Spleen (tissue), 11 donors: ENCODE data around the gene SBSN. TPM values are rescaled to one million over a fixed set of nuclear protein-coding genes. Genes with fewer than 3 reads are reported as not detected.

ENCODE experiments used
- DNase-seq: peaks from one replicate; pipeline ENCODE4 v3.0.0-alpha.2; 2020
- H3K27ac ChIP-seq, 8 donors: fragments of 200-600 bp; sonication (generic) in 7 of 8; 1 replicate in 4 of 8; 2 replicates in 4 of 8; pipeline versions ENCODE4 v1.5.0 to v1.8.0; 2016 to 2021; ENCODE audit warnings: inconsistent platforms in 4 of 8, mild to moderate bottlenecking in 4 of 8, moderate library complexity in 1 of 8
- H3K27me3 ChIP-seq, 7 donors: fragments of 200-600 bp; sonication (generic) in 6 of 7; replicated peaks in 1 of 7; 1 replicate in 4 of 7; 2 replicates in 3 of 7; pipeline versions ENCODE4 v1.5.0 to v1.8.0; 2016 to 2021; ENCODE audit warnings: inconsistent platforms in 3 of 7, mild to moderate bottlenecking in 1 of 7
- H3K36me3 ChIP-seq, 6 donors: fragments of 200-600 bp; sonication (generic) in 5 of 6; 1 replicate in 4 of 6; 2 replicates in 2 of 6; pipeline versions ENCODE4 v1.5.0 to v1.8.0; 2016 to 2021; ENCODE audit warnings: inconsistent platforms in 2 of 6
- H3K4me1 ChIP-seq, 6 donors: fragments of 200-600 bp; sonication (generic) in 5 of 6; 1 replicate in 3 of 6; 2 replicates in 3 of 6; pipeline versions ENCODE4 v1.5.0 to v1.8.0; 2016 to 2021; ENCODE audit warnings: inconsistent platforms in 3 of 6
- H3K4me3 ChIP-seq, 8 donors: fragments of 200-600 bp; sonication (generic) in 7 of 8; 1 replicate in 4 of 8; 2 replicates in 4 of 8; pipeline versions ENCODE4 v1.5.0 to v1.8.0; 2016 to 2021; ENCODE audit warnings: inconsistent platforms in 4 of 8, mild to moderate bottlenecking in 4 of 8, moderate library complexity in 2 of 8
- H3K9me3 ChIP-seq, 8 donors: fragments of 200-600 bp; sonication (generic) in 7 of 8; 1 replicate in 4 of 8; 2 replicates in 4 of 8; pipeline versions ENCODE4 v1.5.0 to v1.8.0; 2016 to 2021; ENCODE audit warnings: inconsistent platforms in 4 of 8
- CTCF ChIP-seq, 11 experiments: fragments of 200-600 bp in 7 of 11; fragments of 450-650 bp in 4 of 11; sonication (generic) in 4 of 11; IDR thresholded peaks in 8 of 11; conservative IDR thresholded peaks in 3 of 11; 1 replicate in 7 of 11; 2 replicates in 4 of 11; pipeline versions ENCODE4 v1.4.0 to v1.8.0; 2016 to 2021; ENCODE audit warnings: antibody characterized with exemption in 11 of 11, inconsistent platforms in 4 of 11, mild to moderate bottlenecking in 1 of 11
- POLR2A ChIP-seq, 3 donors: fragments of 450-650 bp; IDR thresholded peaks; one replicate each; pipeline ENCODE4 v1.5.1; 2017; ENCODE audit warnings: antibody characterized with exemption in 3 of 3, mild to moderate bottlenecking in 1 of 3
- POLR2AphosphoS5 ChIP-seq, 3 donors: sonication (generic); formaldehyde crosslinking; IDR thresholded peaks; one replicate each; pipeline ENCODE4 v1.5.1; 2017; ENCODE audit warnings: antibody characterized with exemption in 3 of 3
- WGBS, 5 donors: extraction: QIAGEN DNeasy Blood & Tissue Kit in 3 of 5; methylation state at CpG; one replicate each; pipeline versions ENCODE4 v1.1.5 to v1.1.7; 2013 to 2018; 5-methylcytosine and 5-hydroxymethylcytosine counted together
- intact Hi-C: fragments of 100-400 bp; cut with DNase I; formaldehyde crosslinking; loops from one replicate; pipeline ENCODE4 v1.15.0; 2023; ENCODE audit warnings: low total_unique reads
- polyA plus RNA-seq, 3 donors: library from polyadenylated mRNA; stranded (reverse); fragments of 200-250 nt; gene quantifications; one replicate each; pipeline ENCODE4 v1.2.1, GENCODE V29; 2013
- total RNA-seq, 7 donors: library from RNA; depleted of rRNA in 3 of 7; stranded (reverse); fragments of >200 nt in 3 of 7; fragmentation: NEBNext Ultra II Directional in 4 of 7; extraction: Animal tissue kit (Norgen Biotek cat#: 25700) in 4 of 7; gene quantifications; one replicate each; pipeline versions ENCODE4 v1.1.0 to v1.2.1, GENCODE V29; 2016 to 2021
- donor health status: healthy with polysubstance abuse.
- donor health status: DM: no; HTN: no; CAD: no; lungs with moderate emphysema.
- donor health status: DM: no; HTN: no; CAD: no.
- donor health status: Bipolar disorder and iron deficiency.
- donor health status: healthy.
- donor health status: DM: no; HTN: no; CAD: no.
- donor health status: DM: yes; HTN: yes; CAD: no.

Gene SBSN
- total and polyA plus RNA-seq, 10 donors = 0.05 to 0.33 (median 0.19) TPM; not detected in 7

DNA sequence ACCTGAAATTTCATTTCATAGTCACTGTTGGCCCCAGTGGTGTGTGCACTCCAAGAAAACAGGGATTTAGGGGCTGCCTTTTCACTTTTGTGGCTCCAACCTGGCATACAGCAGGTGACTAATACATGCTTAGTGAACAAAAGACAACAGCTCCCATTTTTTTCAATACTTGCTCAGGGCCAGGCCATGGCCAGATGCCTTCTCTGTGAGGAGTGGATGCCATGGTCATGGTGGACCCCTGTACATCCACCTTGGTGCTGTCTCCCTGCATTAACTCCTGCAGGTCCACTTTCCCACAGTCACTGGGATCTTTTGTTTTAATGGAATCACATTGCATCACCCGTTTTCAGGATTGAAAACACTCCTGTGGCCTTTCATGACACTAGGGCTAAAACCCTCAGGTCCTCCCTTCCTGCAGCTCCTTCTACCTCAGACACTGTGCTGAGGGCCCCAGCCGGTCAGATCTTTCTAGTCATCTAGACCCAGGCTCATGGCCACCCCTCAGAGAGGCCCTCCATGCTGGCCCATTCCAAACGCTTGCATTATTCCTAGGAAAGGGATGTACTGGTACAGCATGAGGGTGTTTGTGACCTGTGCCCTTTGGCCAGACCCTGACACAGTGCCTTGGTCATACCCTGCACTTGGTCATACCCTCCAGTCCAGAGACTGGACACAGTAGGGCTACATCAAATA is 16.1 kb upstream of the SBSN start:
- peaks cover 17 to 50% (median 30%) of the 10 kb centered on the region in 6 donors for H3K4me1 ChIP-seq
- 80 to 89% (median 87%) methylated on average over 3 of the region's 3 CpGs for WGBS, 5 donors
- peak overlapping the region; percentile 64 to 93 (median 76) for H3K4me3 ChIP-seq
- peak overlapping the region in 6 of 8 donors; percentile 71 to 91 (median 88) for H3K27ac ChIP-seq
- intact Hi-C loops = no loop called here
- TF ChIP-seq CTCF (IDR thresholded peaks at IDR 0.05 in 8 of 11, conservative IDR thresholded peaks at IDR 0.05 in 3 of 11) (no peak), POLR2A (IDR thresholded peaks at IDR 0.05) (no peak), POLR2AphosphoS5 (IDR thresholded peaks at IDR 0.05) (no peak)
- H3K27me3 ChIP-seq = no peaks in the 10 kb centered on the region
- peaks cover 0 to 30% (median 0%) of the 10 kb centered on the region in 6 donors for H3K36me3 ChIP-seq
- no peak for DNase-seq
- no peaks in the 10 kb centered on the region for H3K9me3 ChIP-seq

- intact Hi-C loops = no loop called here
Measured at GRCh38 chr19:35543280-35544109, 15.4 kb upstream of the SBSN start.

DNA sequence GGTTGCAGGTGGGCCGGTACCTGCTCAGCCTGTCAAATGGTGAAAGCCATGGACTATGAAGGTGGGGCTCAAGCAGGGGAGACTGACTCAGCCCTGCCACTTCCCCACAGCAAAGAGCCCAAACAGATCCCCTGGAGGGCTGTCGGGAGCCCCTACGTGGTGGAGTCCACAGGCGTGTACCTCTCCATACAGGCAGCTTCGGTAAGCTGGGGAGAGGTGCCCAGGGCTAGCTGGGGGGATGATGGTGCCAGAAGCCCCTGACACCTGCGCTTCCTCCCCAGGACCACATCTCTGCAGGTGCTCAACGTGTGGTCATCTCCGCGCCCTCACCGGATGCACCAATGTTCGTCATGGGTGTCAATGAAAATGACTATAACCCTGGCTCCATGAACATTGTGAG is 14.1 kb upstream of the SBSN start:
- H3K4me3 ChIP-seq = no peak overlapping the region
- TF ChIP-seq POLR2AphosphoS5 (IDR thresholded peaks at IDR 0.05) (no peak), CTCF (IDR thresholded peaks at IDR 0.05 in 8 of 11, conservative IDR thresholded peaks at IDR 0.05 in 3 of 11) (no peak), POLR2A (IDR thresholded peaks at IDR 0.05) (no peak)
- intact Hi-C loops = no loop called here
- peaks cover 0 to 15% (median 0%) of the 10 kb centered on the region in 6 donors for H3K36me3 ChIP-seq
- H3K27me3 ChIP-seq = peaks cover 0 to 1% (median 0%) of the 10 kb centered on the region in 7 donors
- H3K9me3 ChIP-seq = no peaks in the 10 kb centered on the region
- no peak overlapping the region for H3K27ac ChIP-seq
- no peak for DNase-seq
- WGBS, 5 donors = 92 to 100% (median 96%) methylated on average over 7 to 11 of the region's 11 CpGs
- peaks cover 17 to 36% (median 28%) of the 10 kb centered on the region in 6 donors for H3K4me1 ChIP-seq

More at GRCh38 chr19:35543280-35544109, 15.4 kb upstream of the SBSN start:
- peaks cover 17 to 42% (median 30%) of the 10 kb centered on the region in 6 donors for H3K4me1 ChIP-seq
- no peaks in the 10 kb centered on the region for H3K9me3 ChIP-seq
- 94 to 99% (median 97%) methylated on average over 10 to 15 of the region's 15 CpGs for WGBS, 5 donors
- H3K27me3 ChIP-seq = no peaks in the 10 kb centered on the region
- H3K36me3 ChIP-seq = peaks cover 0 to 28% (median 0%) of the 10 kb centered on the region in 6 donors
- H3K27ac ChIP-seq = no peak overlapping the region
- TF ChIP-seq CTCF (IDR thresholded peaks at IDR 0.05 in 8 of 11, conservative IDR thresholded peaks at IDR 0.05 in 3 of 11) = no peak
- no peak for TF ChIP-seq POLR2AphosphoS5 (IDR thresholded peaks at IDR 0.05)
- TF ChIP-seq POLR2A (IDR thresholded peaks at IDR 0.05) = no peak
- DNase-seq = no peak
- no peak overlapping the region for H3K4me3 ChIP-seq
